ENCODE results near the gene COA7.

COA7 gene

DNA sequence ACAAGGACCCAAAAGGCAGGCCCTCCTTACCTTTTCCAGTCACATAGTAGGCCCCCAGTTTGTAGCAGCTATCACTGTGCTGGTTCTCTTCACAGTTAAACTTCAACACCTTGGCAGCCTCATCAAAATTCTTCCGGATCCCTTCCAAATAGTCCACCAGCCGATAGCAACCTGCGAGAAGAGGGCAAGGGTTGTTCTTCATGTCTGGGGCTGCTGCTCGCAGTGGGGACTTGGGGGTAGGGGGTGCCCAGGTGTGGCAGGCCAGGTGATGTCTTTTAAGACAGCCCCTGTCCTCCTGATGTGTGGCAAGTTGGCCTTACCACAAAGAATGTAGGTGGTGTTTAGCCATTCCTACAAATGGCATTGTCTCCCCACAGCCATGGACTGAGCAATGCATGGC is 5.5 kb downstream of the COA7 start:
- TF ChIP-seq, protein P1, sequence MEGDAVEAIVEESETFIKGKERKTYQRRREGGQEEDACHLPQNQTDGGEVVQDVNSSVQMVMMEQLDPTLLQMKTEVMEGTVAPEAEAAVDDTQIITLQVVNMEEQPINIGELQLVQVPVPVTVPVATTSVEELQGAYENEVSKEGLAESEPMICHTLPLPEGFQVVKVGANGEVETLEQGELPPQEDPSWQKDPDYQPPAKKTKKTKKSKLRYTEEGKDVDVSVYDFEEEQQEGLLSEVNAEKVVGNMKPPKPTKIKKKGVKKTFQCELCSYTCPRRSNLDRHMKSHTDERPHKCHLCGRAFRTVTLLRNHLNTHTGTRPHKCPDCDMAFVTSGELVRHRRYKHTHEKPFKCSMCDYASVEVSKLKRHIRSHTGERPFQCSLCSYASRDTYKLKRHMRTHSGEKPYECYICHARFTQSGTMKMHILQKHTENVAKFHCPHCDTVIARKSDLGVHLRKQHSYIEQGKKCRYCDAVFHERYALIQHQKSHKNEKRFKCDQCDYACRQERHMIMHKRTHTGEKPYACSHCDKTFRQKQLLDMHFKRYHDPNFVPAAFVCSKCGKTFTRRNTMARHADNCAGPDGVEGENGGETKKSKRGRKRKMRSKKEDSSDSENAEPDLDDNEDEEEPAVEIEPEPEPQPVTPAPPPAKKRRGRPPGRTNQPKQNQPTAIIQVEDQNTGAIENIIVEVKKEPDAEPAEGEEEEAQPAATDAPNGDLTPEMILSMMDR (IDR thresholded peaks at IDR 0.05; ENCODE audit: control extremely low read depth, extremely low read depth, low read depth, missing control alignments) = no peak
- POLR2A ChIA-PET = no interaction called here
- CTCF ChIA-PET = no interaction called here
- DNase-seq (ENCODE audit: extremely low spot score) = no peak

DNA sequence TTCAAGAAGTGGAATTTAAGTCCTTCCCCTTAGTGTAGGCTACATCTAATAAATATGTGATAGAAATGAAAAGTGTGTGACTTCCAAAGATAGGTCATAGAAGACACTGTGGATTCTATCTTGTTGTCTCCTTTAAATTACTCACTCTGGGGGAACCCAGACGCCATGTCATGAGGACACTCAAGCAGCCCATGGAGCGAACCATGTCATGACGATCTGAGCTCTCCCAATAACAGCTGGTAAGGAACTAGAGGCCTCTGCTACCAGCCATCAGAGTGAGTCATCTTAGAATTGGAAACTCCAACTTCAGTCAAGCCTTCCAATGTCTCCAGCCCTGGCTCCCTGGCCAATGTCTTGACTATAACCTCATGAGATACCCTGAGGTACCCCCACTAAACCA is 6.3 kb downstream of the COA7 start:
- CTCF ChIA-PET = interaction anchor here (0.7 to 1.1 kb wide), 2 partner anchors 11 to 22 kb away, joined by 3 read pairs; no protein-coding TSS in a partner anchor
- TF ChIP-seq, protein P1 (IDR thresholded peaks at IDR 0.05; ENCODE audit: control extremely low read depth, extremely low read depth, low read depth, missing control alignments) = no peak
- POLR2A ChIA-PET = no interaction called here
- DNase-seq (ENCODE audit: extremely low spot score) = no peak

DNA sequence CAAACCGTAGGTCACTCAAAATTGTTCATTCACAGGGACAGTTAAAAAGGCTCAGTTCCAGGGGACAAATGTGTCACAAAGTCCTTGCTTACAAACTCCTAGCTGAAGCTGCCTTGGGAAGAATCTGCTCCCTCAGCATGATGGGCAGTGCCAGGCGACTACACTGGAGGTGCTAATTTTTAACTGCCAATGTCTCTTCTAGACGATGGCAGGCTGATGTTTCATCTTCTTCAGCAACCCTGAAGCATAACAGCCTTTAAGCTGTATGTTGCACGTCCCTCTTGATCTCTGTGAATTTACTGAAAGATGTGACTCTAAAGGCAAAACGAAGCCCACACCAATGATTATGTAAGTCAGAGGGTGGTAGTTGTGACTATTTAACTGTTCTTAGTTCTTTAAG is 11.3 kb downstream of the COA7 start:
- ChIA-PET CTCF (interaction anchor here (0.7 to 3.9 kb wide), 39 partner anchors 10 to 790 kb away, joined by 3 to 20 read pairs (median 4); partner anchors contain the start of genes ECHDC2, GPX7, ORC1 and PRPF38A), POLR2A (interaction anchor here (0.6 to 0.7 kb wide), 2 partner anchors 25 to 366 kb away, joined by 4 to 5 read pairs; no protein-coding TSS in a partner anchor)
- DNase-seq (ENCODE audit: extremely low spot score) = no peak
- TF ChIP-seq, protein P1 (IDR thresholded peaks at IDR 0.05; ENCODE audit: control extremely low read depth, extremely low read depth, low read depth, missing control alignments) = no peak

DNA sequence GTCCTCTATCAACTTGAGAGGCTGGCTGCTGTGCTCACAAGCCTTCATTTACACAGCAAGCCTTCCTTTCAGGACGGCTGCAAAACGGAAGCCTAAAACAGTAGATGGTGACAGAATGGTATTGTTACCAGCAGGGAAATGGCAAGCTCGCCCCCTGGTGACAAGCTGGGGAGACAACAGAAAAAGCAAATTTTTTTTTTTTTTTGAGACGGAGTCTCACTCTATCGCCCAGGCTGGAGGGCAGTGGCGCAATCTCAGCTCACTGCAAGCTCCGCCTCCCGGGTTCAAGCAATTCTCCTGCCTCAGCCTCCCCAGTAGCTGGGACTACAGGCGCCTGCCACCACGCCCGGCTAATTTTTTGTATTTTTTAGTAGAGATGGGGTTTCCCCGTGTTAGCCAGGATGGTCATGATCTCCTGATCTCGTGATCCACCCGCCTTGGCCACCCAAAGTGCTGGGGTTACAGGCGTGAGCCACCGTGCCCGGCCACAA is 11.8 kb downstream of the COA7 start:
- ChIA-PET CTCF (interaction anchor here (0.7 to 3.9 kb wide), 41 partner anchors 10 to 790 kb away, joined by 3 to 20 read pairs (median 4); partner anchors contain the start of genes ECHDC2, GPX7, ORC1 and PRPF38A), POLR2A (interaction anchor here (0.6 to 0.7 kb wide), 2 partner anchors 25 to 365 kb away, joined by 4 to 5 read pairs; no protein-coding TSS in a partner anchor)
- TF ChIP-seq, protein P1 (IDR thresholded peaks at IDR 0.05; ENCODE audit: control extremely low read depth, extremely low read depth, low read depth, missing control alignments) = peak; percentile 75
- peak; percentile 77 for DNase-seq (ENCODE audit: extremely low spot score)

DNA sequence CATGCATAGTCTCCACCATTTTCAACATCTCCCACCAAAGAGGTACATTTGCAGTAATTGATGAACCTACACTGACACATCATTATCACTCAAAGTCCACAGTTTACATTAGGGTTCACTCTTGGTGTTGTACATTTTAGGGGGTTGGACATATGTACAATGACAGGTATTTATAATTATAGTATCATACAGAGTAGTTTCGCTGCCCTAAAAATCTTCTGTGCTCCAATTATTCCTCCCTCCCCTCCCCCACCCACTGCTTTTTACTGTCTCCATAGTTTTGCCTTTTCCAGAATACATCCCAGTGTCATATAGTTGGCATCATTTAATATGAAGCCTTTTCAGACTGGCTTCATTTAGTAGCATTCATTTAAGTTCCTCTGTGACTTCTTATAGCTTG is 13.6 kb downstream of the COA7 start:
- POLR2A ChIA-PET = no interaction called here

DNA sequence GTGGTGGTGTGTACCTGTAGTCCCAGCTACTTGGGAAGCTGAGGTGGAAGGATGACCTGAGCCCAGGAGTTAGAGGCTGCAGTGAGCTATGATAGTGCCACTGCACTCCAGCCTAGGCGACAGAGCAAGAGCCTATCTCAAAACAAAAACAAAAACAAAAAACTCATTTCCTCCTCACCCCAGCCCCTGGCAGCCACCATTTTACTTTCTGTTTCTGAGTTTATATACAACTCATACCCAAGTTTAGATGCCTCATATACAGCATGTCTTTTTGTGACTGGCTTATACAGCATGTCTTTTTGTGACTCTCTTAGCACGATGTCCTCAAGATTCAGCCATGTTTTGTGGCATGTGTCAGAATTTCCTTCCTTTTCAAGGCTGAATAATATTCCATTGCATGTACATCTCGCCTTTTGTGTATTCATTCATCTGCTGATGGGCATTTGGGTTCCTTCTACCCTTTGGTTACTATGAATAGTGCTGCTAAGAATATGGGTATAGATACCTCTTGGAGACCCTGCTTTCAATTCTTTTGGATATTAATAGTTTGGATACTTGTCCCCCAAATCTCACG is 14.7 kb downstream of the COA7 start:
- no peak for DNase-seq (ENCODE audit: extremely low spot score)
- ChIA-PET POLR2A (no interaction called here), CTCF (interaction anchor here (1.7 to 3.6 kb wide), 2 partner anchors 15 to 17 kb away, joined by 4 to 13 read pairs; no protein-coding TSS in a partner anchor)
- TF ChIP-seq, protein P1 (IDR thresholded peaks at IDR 0.05; ENCODE audit: control extremely low read depth, extremely low read depth, low read depth, missing control alignments) = no peak

More for the DNA sequence above, 13.6 kb downstream of the COA7 start:
- CTCF ChIA-PET = interaction anchor here (0.7 to 3.9 kb wide), 5 partner anchors 16 to 788 kb away, joined by 3 to 20 read pairs (median 4); partner anchors contain the start of genes ORC1 and PRPF38A
- DNase-seq (ENCODE audit: extremely low spot score) = no peak
- TF ChIP-seq, protein P1 (IDR thresholded peaks at IDR 0.05; ENCODE audit: control extremely low read depth, extremely low read depth, low read depth, missing control alignments) = no peak
